Natural killer cell (primary cell): ENCODE measurements around the gene TTC28. TPM values are rescaled to one million over a fixed set of nuclear protein-coding genes. Genes with fewer than 3 reads are reported as not detected.

ENCODE experiments used
- ATAC-seq, 3 donors: fragments of 150-1000 bp in 2 of 3; fragments of 200-7000 bp in 1 of 3; cut with Tn5 transposase; 1 replicate in 1 of 3; 2 replicates in 2 of 3; pipeline ENCODE4 v1.10.0; 2021; ENCODE audit warnings: mild to moderate bottlenecking in 2 of 3, moderate library complexity in 2 of 3
- DNase-seq, 2 donors: peaks; one replicate each; pipeline versions ENCODE4 v3.0.0 to v3.0.0-alpha.2; 2013 to 2021; ENCODE audit warnings: mixed read lengths in 1 of 2
- H3K27ac ChIP-seq: one replicate; pipeline ENCODE4 v1.5.1; 2013; ENCODE audit warnings: mild to moderate bottlenecking, low read length
- H3K27me3 ChIP-seq: one replicate; pipeline ENCODE4 v1.6.1; 2013; ENCODE audit warnings: low read length; ENCODE audit not compliant: control insufficient read depth, insufficient read depth
- H3K36me3 ChIP-seq: one replicate; pipeline ENCODE4 v1.6.1; 2013; ENCODE audit warnings: low read length; ENCODE audit not compliant: control insufficient read depth, insufficient read depth
- H3K4me1 ChIP-seq: one replicate; pipeline ENCODE4 v1.6.1; 2013; ENCODE audit warnings: low read length; ENCODE audit not compliant: control insufficient read depth, insufficient read depth
- H3K4me3 ChIP-seq: one replicate; pipeline ENCODE4 v1.5.1; 2013; ENCODE audit warnings: low read length
- H3K9me3 ChIP-seq: one replicate; pipeline ENCODE4 v1.6.1; 2013; ENCODE audit warnings: low read length; ENCODE audit not compliant: control insufficient read depth, insufficient read depth
- H3K27ac Mint-ChIP-seq, 2 donors: one replicate each; pipeline ENCODE4 v1.8.0; 2022; ENCODE audit warnings: mild to moderate bottlenecking in 2 of 2, mixed read lengths in 2 of 2, moderate library complexity in 1 of 2
- H3K27me3 Mint-ChIP-seq, 2 donors: one replicate each; pipeline ENCODE4 v1.8.0; 2022; ENCODE audit warnings: low read depth in 2 of 2, mixed read lengths in 2 of 2
- H3K36me3 Mint-ChIP-seq: one replicate; pipeline ENCODE4 v1.8.0; 2022; ENCODE audit warnings: mixed read lengths
- H3K4me1 Mint-ChIP-seq, 2 donors: one replicate each; pipeline ENCODE4 v1.8.0; 2022; ENCODE audit warnings: mixed read lengths in 2 of 2
- H3K4me3 Mint-ChIP-seq: one replicate; pipeline ENCODE4 v1.8.0; 2022; ENCODE audit warnings: mild to moderate bottlenecking, moderate library complexity, mixed read lengths
- H3K9me3 Mint-ChIP-seq, 2 donors: one replicate each; pipeline ENCODE4 v1.8.0; 2022; ENCODE audit warnings: mixed read lengths in 2 of 2
- whole genome bisulfite sequencing: methylation state at CpG from one replicate; pipeline ENCODE4 v1.1.7; 2013; ENCODE audit warnings: missing lambda C conversion rate; ENCODE audit not compliant: insufficient coverage; 5-methylcytosine and 5-hydroxymethylcytosine counted together
- intact Hi-C: fragments of 100-400 bp; cut with micrococcal nuclease; formaldehyde crosslinking; loops from one replicate; pipeline ENCODE4 v1.14.2; 2022
- total RNA-seq, 4 donors: library from RNA; stranded (reverse); fragments of 120-200 nt in 1 of 4; gene quantifications; one replicate each; pipeline versions ENCODE4 v1.2.3 to v1.2.4, GENCODE V29; 2013 to 2022
- TF ChIP-seq, protein P1 (sequence below): fragments of 200-600 bp; IDR thresholded peaks from one replicate; pipeline ENCODE4 v1.8.0; 2022; ENCODE audit warnings: antibody characterized with exemption

TTC28 gene
- total RNA-seq, 3 donors from 2014 or later (not counting 1 experiment from before 2014, with no cell fraction given), result 4.1 to 10.0 (median 8.6) TPM

DNA sequence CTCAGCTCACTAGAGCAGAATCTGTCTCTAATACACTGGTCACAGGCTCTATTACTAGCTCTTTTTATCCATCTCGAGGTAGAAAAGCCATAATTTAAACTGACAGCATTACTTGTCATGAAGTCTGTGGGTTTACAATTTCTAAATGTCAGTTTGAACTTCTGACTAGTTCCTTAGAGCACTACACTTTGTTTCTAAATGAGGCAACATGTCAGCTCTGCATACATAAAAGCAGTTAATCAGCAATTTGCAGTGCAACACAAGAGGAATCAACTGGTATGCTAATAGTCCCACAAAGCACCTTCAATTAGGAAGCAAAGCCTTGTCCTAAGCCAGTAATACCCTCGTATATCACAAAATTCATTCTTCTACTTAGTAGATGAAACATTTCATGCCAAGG, 321.3 kb downstream of the TTC28 start:
- H3K4me1 Mint-ChIP-seq, result no peaks in the 10 kb centered on the region
- peaks cover 3 to 12% of the 10 kb centered on the region in 2 donors for H3K27me3 Mint-ChIP-seq
- H3K27ac Mint-ChIP-seq, result no peak overlapping the region
- H3K4me3 Mint-ChIP-seq, result no peak overlapping the region
- no peak for ATAC-seq
- no peaks in the 10 kb centered on the region for H3K9me3 Mint-ChIP-seq
- Histone ChIP-seq H3K9me3 (peaks cover 5% of the 10 kb centered on the region), H3K4me3 (no peak overlapping the region), H3K27me3 (no peaks in the 10 kb centered on the region), H3K4me1 (no peaks in the 10 kb centered on the region), H3K36me3 (no peaks in the 10 kb centered on the region), H3K27ac (no peak overlapping the region)
- intact Hi-C loops, result no loop called here
- TF ChIP-seq, protein P1, sequence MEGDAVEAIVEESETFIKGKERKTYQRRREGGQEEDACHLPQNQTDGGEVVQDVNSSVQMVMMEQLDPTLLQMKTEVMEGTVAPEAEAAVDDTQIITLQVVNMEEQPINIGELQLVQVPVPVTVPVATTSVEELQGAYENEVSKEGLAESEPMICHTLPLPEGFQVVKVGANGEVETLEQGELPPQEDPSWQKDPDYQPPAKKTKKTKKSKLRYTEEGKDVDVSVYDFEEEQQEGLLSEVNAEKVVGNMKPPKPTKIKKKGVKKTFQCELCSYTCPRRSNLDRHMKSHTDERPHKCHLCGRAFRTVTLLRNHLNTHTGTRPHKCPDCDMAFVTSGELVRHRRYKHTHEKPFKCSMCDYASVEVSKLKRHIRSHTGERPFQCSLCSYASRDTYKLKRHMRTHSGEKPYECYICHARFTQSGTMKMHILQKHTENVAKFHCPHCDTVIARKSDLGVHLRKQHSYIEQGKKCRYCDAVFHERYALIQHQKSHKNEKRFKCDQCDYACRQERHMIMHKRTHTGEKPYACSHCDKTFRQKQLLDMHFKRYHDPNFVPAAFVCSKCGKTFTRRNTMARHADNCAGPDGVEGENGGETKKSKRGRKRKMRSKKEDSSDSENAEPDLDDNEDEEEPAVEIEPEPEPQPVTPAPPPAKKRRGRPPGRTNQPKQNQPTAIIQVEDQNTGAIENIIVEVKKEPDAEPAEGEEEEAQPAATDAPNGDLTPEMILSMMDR, result no peak
- WGBS, result 33% methylated on average over 2 of the region's 2 CpGs
- DNase-seq, result no peak
- H3K36me3 Mint-ChIP-seq, result no peaks in the 10 kb centered on the region

DNA sequence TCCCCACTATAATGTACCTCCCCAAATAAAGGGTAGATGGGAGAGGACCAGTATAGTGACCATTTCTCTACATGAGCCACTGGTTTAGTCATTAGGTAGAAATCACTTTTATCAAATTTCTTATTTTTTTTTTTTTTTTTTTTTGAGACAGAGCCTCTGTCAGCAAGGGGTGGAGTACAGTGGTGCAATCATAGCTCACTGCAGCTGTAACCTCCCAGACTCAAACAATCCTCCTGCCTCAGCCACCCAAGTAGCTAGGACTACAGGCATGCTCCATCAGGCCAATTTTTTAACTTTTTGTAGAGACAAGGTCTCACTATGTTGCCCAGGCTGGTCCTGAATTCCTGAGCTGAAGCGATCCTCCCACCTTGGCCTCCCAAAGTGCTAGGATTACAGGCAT, 322.4 kb downstream of the TTC28 start:
- H3K9me3 ChIP-seq, result no peaks in the 10 kb centered on the region
- H3K4me3 ChIP-seq, result no peak overlapping the region
- Mint-ChIP-seq H3K9me3 (no peaks in the 10 kb centered on the region), H3K27ac (no peak overlapping the region), H3K4me1 (no peaks in the 10 kb centered on the region), H3K36me3 (no peaks in the 10 kb centered on the region), H3K4me3 (no peak overlapping the region), H3K27me3 (peaks cover 3 to 23% of the 10 kb centered on the region in 2 donors)
- ATAC-seq, result no peak
- no peaks in the 10 kb centered on the region for H3K36me3 ChIP-seq
- no peak overlapping the region for H3K27ac ChIP-seq
- WGBS, result 77% methylated on average over 1 of the region's 1 CpG
- no peak for DNase-seq
- intact Hi-C loops, result no loop called here
- no peaks in the 10 kb centered on the region for H3K4me1 ChIP-seq
- H3K27me3 ChIP-seq, result no peaks in the 10 kb centered on the region
- TF ChIP-seq, protein P1, result no peak

DNA sequence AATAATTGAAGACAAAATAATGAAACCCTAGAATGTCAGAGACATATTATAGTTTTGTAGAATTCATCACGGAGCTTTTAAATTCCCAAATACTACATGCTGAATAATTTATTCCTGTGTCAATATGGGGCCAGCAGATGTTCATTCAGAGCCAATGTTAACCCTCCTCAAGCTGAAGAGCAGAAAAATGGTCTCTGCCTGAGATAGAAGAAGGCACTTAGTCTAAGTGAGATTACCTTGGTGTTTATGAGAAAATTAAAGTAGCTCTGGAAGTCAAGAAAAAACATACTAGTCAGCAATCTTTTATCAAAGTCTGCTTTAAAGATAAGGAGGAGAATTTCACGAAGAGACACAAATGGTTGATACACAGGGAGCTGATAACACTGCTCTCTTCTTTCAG, 328.2 kb downstream of the TTC28 start:
- TF ChIP-seq, protein P1, result no peak
- H3K9me3 Mint-ChIP-seq, result no peaks in the 10 kb centered on the region

More for the DNA sequence above, 328.2 kb downstream of the TTC28 start:
- intact Hi-C loops, result no loop called here
- Histone ChIP-seq H3K4me3 (no peak overlapping the region), H3K9me3 (no peaks in the 10 kb centered on the region), H3K27me3 (no peaks in the 10 kb centered on the region), H3K36me3 (no peaks in the 10 kb centered on the region), H3K27ac (no peak overlapping the region), H3K4me1 (no peaks in the 10 kb centered on the region)
- no peak for ATAC-seq
- no peak for DNase-seq
- Mint-ChIP-seq H3K36me3 (no peaks in the 10 kb centered on the region), H3K4me3 (no peak overlapping the region), H3K27ac (no peak overlapping the region), H3K4me1 (no peaks in the 10 kb centered on the region), H3K27me3 (peaks cover 6 to 35% of the 10 kb centered on the region in 2 donors)
- 94% methylated on average over 2 of the region's 2 CpGs for WGBS
